Mammary epithelial cell (primary cell): ENCODE measurements around the gene MYL2.

Experiments used
- EZH2 ChIP-seq: IDR thresholded peaks from 2 replicates; pipeline ENCODE4 v1.6.1; 2012; ENCODE audit warnings: low read length, inconsistent platforms, borderline replicate concordance
- TF ChIP-seq, protein P1 (sequence below), 2 donors: IDR thresholded peaks in 1 of 2; conservative IDR thresholded peaks in 1 of 2; 2 replicates each; pipeline ENCODE4 v1.5.1; 2011 to 2012; ENCODE audit warnings: inconsistent platforms in 2 of 2, low read length in 2 of 2, mild to moderate bottlenecking in 2 of 2, control low read depth in 1 of 2, low read depth in 1 of 2; ENCODE audit not compliant: insufficient read depth in 1 of 2; ENCODE audit errors: extremely low read depth in 1 of 2

DNA sequence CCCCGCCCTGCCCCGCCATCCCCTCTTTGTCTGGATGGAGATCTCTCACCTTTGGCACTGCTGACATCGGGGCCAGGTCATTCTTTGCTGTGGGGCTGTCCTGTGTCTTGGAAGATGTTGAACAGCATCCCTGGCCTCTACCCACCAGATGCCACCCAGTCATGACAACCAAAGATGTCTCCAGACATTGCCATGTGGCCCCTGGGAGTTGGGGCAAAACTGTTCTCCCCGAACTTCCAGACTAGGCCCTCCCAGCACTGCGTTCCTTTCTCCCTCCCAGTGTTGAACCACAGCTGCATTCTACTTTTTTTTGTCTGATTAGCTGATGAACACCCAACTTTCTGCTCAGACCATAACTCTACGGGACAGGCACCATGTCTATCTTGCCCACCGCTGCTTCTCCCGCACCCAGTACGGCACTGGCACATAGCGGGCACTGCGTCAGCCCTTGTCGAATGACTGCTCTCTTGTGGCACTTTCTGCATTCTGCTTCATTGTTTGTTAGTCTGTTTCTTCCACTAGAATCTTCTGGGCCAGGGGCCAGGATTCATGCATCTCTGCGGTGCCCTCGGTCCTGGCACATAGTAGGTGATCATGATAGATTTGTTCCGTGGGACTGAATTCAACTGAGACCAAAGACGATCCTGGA is 13.1 kb upstream of the MYL2 start:
- TF ChIP-seq, protein P1, sequence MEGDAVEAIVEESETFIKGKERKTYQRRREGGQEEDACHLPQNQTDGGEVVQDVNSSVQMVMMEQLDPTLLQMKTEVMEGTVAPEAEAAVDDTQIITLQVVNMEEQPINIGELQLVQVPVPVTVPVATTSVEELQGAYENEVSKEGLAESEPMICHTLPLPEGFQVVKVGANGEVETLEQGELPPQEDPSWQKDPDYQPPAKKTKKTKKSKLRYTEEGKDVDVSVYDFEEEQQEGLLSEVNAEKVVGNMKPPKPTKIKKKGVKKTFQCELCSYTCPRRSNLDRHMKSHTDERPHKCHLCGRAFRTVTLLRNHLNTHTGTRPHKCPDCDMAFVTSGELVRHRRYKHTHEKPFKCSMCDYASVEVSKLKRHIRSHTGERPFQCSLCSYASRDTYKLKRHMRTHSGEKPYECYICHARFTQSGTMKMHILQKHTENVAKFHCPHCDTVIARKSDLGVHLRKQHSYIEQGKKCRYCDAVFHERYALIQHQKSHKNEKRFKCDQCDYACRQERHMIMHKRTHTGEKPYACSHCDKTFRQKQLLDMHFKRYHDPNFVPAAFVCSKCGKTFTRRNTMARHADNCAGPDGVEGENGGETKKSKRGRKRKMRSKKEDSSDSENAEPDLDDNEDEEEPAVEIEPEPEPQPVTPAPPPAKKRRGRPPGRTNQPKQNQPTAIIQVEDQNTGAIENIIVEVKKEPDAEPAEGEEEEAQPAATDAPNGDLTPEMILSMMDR (conservative IDR thresholded peaks at IDR 0.05 in 1 of 2, IDR thresholded peaks at IDR 0.05 in 1 of 2; ENCODE audit: extremely low read depth in 1 of 2, insufficient read depth in 1 of 2, low read depth in 1 of 2, low read length in 2 of 2): no peak
- TF ChIP-seq EZH2: no peak
